ENCODE data around the gene ZNF750.

GRCh38 chr17:82804442-82805191, 35.2 kb downstream of the ZNF750 start:
- no peak for TF ChIP-seq CTCF (IDR thresholded peaks at IDR 0.05)
- TF ChIP-seq POLR2A (IDR thresholded peaks at IDR 0.05) = no peak

All from lower leg skin (tissue), 3 donors.